Measurements from ENCODE around the gene RASL10A. TPM values are rescaled to one million over a fixed set of nuclear protein-coding genes. Genes with fewer than 3 reads are reported as not detected.

The RASL10A gene
- total and polyA plus RNA-seq, 9 of the 15 experiments (the other 6 are each of a cell fraction or from before 2014, with no cell fraction given): 0.17 to 1.2 (median 0.45) TPM; not detected in 3

DNA sequence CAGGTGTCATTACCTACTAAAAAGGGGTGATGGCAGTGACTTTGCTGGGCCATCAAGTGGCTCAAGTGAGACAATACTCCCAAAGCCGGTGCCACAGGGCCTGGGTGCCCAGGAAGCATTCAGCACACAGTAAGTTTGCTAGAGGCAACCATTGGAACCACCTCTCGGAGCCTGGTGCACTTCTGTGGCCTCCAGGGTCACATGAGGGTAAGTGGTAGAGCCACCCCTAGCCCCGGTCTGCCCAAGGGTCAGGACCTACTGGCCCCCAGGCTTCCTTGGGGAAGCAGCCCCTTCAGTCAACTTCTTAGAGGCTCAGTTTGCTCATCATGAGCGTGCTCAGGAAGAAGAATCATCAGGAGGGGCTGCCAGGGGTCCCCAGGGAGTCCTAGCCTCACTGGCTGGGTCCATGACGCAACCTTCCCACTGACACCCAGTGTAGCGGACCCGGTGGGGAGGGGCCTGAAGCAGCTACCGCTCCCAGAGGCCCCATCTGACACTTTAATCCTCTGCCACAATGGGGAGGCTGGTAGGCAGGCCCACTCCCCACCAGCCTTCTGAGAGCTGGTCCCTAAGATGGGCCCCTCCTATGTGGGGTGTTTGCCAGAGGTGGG lies 17.5 kb upstream of the RASL10A start:
- H3K27ac ChIP-seq (ENCODE audit: extremely low read depth, low read depth, low read length): no peak overlapping the region
- H2AFZ ChIP-seq (ENCODE audit: low read depth, low read length): no peak overlapping the region
- no peak for ATAC-seq
- no peaks in the 10 kb centered on the region for H4K20me1 ChIP-seq (replicated peaks; ENCODE audit: control insufficient read depth, insufficient read depth, low read length)
- peaks cover 48% of the 10 kb centered on the region; the same call in 2 of the 3 replicates for H3K36me3 ChIP-seq (ENCODE audit: control insufficient read depth, insufficient read depth, low read length)
- peaks cover 0 to 10% of the 10 kb centered on the region in 2 experiments; a peak in 2 of 5 replicates for H3K4me1 ChIP-seq (replicated peaks in 1 of 2; ENCODE audit: control insufficient read depth in 2 of 2, insufficient read depth in 2 of 2, low read length in 2 of 2)
- no peaks in the 10 kb centered on the region for H3K9me3 ChIP-seq (replicated peaks; ENCODE audit: control insufficient read depth, insufficient read depth, low read depth, low read length)
- H3K4me3 ChIP-seq: no peak overlapping the region
- no peaks in the 10 kb centered on the region for H3K27me3 ChIP-seq (ENCODE audit: control insufficient read depth in 2 of 2, insufficient read depth in 2 of 2, low read length in 2 of 2)
- no peak for FAIRE-seq
- ChIA-PET POLR2A (interaction anchor here (0.6 kb wide), 1 partner anchor 45 kb away, joined by 4 read pairs; no protein-coding TSS in a partner anchor), CTCF (ENCODE audit: low intra/inter-chr PET ratio) (no interaction called here)
- intact Hi-C loops (cut with micrococcal nuclease) (no loop called here), in situ Hi-C loops (cut with MboI) (no loop called here)
- H3K4me2 ChIP-seq (ENCODE audit: insufficient read depth, low read length): no peak overlapping the region
- no peaks in the 10 kb centered on the region for H3K79me2 ChIP-seq (ENCODE audit: control insufficient read depth, insufficient read depth, low read length)
- no peaks in the 10 kb centered on the region for H3K9me1 ChIP-seq (ENCODE audit: control insufficient read depth, insufficient read depth, low read length)
- no TSS peak for BruUV-seq (replicated peaks)
- no peak for TF ChIP-seq FUS (optimal IDR thresholded peaks at IDR 0.05; ENCODE audit: low read depth, low read length)
- TF ChIP-seq, protein P1, sequence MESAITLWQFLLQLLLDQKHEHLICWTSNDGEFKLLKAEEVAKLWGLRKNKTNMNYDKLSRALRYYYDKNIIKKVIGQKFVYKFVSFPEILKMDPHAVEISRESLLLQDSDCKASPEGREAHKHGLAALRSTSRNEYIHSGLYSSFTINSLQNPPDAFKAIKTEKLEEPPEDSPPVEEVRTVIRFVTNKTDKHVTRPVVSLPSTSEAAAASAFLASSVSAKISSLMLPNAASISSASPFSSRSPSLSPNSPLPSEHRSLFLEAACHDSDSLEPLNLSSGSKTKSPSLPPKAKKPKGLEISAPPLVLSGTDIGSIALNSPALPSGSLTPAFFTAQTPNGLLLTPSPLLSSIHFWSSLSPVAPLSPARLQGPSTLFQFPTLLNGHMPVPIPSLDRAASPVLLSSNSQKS (CRISPR knock-in tag; IDR thresholded peaks at IDR 0.05): no peak
- 96% methylated on average over 7 of the region's 8 CpGs for WGBS (ENCODE audit: insufficient coverage, low coverage, missing lambda C conversion rate)
- DNase-seq (ENCODE audit: extremely low read depth in 1 of 4, low spot score in 3 of 4): no peak
- H3K9ac ChIP-seq (ENCODE audit: insufficient read depth in 1 of 2, low read depth in 2 of 2, low read length in 2 of 2): peak overlapping the region in 1 of 2 experiments; percentile 35; a peak in 1 of 4 replicates

DNA sequence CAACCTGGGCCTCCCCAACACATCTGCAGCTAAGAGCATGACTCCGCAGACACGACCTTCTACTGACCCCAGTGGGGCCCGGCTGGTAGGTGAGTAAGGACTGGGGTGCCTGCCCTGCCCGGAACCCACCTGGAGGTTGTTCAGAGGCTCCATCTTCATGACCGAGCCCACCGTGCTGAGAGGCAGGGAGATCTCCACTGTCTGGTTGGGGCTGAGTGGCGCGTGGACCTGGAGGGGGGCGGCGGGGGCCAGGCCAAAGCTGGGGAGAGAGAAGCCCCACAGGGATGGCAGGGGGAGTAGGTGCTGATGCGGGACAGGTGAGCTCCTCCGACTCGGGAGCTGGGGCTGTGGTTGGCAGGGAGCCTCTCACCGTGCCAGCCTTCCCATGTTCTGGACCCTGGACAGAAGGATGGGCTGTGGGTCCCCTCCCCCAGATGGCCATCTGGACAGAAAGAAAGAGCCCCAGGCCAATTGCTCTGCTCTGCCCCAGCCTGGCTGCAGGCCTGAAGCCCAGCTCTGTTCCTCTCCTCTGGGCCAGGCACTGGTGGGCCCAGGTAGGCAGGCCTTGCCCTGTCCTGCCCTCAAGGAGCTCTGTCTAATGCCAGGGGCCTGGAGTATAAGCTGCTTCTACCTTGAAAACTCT lies 16.3 kb upstream of the RASL10A start:
- Histone ChIP-seq H3K79me2 (ENCODE audit: control insufficient read depth, insufficient read depth, low read length) (no peaks in the 10 kb centered on the region), H3K36me3 (ENCODE audit: control insufficient read depth, insufficient read depth, low read length) (peaks cover 42% of the 10 kb centered on the region; the same call in 2 of the 3 replicates), H3K4me2 (ENCODE audit: insufficient read depth, low read length) (no peak overlapping the region), H3K27ac (ENCODE audit: extremely low read depth, low read depth, low read length) (no peak overlapping the region), H4K20me1 (replicated peaks; ENCODE audit: control insufficient read depth, insufficient read depth, low read length) (no peaks in the 10 kb centered on the region), H3K9me3 (replicated peaks; ENCODE audit: control insufficient read depth, insufficient read depth, low read depth, low read length) (no peaks in the 10 kb centered on the region), H3K9me1 (ENCODE audit: control insufficient read depth, insufficient read depth, low read length) (no peaks in the 10 kb centered on the region), H3K4me1 (replicated peaks in 1 of 2; ENCODE audit: control insufficient read depth in 2 of 2, insufficient read depth in 2 of 2, low read length in 2 of 2) (peaks cover 0 to 10% of the 10 kb centered on the region in 2 experiments; a peak in 2 of 5 replicates), H3K9ac (ENCODE audit: insufficient read depth in 1 of 2, low read depth in 2 of 2, low read length in 2 of 2) (peak overlapping the region in 1 of 2 experiments; percentile 26; a peak in 1 of 4 replicates), H3K4me3 (no peak overlapping the region), H3K27me3 (ENCODE audit: control insufficient read depth in 2 of 2, insufficient read depth in 2 of 2, low read length in 2 of 2) (no peaks in the 10 kb centered on the region), H2AFZ (ENCODE audit: low read depth, low read length) (no peak overlapping the region)
- DNase-seq (ENCODE audit: extremely low read depth in 1 of 4, low spot score in 3 of 4) (no peak), FAIRE-seq (no peak), ATAC-seq (no peak)
- ChIA-PET CTCF (ENCODE audit: low intra/inter-chr PET ratio) (no interaction called here), POLR2A (no interaction called here)
- WGBS (ENCODE audit: insufficient coverage, low coverage, missing lambda C conversion rate): 65% methylated on average over 3 of the region's 14 CpGs
- intact Hi-C loops (cut with micrococcal nuclease): no loop called here
- BruUV-seq (replicated peaks): no TSS peak
- in situ Hi-C loops (cut with MboI): no loop called here
- no peak for TF ChIP-seq ZNF668 (CRISPR knock-in tag; IDR thresholded peaks at IDR 0.05)
- TF ChIP-seq DPF2 (IDR thresholded peaks at IDR 0.05): no peak
- TF ChIP-seq, protein P2, sequence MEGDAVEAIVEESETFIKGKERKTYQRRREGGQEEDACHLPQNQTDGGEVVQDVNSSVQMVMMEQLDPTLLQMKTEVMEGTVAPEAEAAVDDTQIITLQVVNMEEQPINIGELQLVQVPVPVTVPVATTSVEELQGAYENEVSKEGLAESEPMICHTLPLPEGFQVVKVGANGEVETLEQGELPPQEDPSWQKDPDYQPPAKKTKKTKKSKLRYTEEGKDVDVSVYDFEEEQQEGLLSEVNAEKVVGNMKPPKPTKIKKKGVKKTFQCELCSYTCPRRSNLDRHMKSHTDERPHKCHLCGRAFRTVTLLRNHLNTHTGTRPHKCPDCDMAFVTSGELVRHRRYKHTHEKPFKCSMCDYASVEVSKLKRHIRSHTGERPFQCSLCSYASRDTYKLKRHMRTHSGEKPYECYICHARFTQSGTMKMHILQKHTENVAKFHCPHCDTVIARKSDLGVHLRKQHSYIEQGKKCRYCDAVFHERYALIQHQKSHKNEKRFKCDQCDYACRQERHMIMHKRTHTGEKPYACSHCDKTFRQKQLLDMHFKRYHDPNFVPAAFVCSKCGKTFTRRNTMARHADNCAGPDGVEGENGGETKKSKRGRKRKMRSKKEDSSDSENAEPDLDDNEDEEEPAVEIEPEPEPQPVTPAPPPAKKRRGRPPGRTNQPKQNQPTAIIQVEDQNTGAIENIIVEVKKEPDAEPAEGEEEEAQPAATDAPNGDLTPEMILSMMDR (IDR thresholded peaks at IDR 0.05 in 2 of 3, conservative IDR thresholded peaks at IDR 0.05 in 1 of 3; ENCODE audit: insufficient read depth in 2 of 3, low read depth in 1 of 3, low read length in 3 of 3): no peak
- TF ChIP-seq CHCHD3 (CRISPR knock-in tag; IDR thresholded peaks at IDR 0.05): no peak
- TF ChIP-seq, protein P3, sequence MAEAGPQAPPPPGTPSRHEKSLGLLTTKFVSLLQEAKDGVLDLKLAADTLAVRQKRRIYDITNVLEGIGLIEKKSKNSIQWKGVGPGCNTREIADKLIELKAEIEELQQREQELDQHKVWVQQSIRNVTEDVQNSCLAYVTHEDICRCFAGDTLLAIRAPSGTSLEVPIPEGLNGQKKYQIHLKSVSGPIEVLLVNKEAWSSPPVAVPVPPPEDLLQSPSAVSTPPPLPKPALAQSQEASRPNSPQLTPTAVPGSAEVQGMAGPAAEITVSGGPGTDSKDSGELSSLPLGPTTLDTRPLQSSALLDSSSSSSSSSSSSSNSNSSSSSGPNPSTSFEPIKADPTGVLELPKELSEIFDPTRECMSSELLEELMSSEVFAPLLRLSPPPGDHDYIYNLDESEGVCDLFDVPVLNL (CRISPR knock-in tag; IDR thresholded peaks at IDR 0.05; ENCODE audit: low read depth): no peak

Data from K562 (cell line).